H9 (cell line): ENCODE results near the gene FILIP1. TPM values are rescaled to one million over a fixed set of nuclear protein-coding genes. Genes with fewer than 3 reads are reported as not detected.

Experiments used
- DNase-seq: peaks from one replicate; pipeline ENCODE4 v3.0.0-alpha.2; 2017
- H2AFZ ChIP-seq: one replicate; pipeline ENCODE4 v1.6.1; 2013; ENCODE audit warnings: mild to moderate bottlenecking, low read length, control low read depth, moderate library complexity
- H2AK5ac ChIP-seq: 2 replicates; pipeline ENCODE4 v1.6.1; 2013; ENCODE audit warnings: low read length, control low read depth, mixed read lengths; ENCODE audit not compliant: insufficient read length
- H2BK120ac ChIP-seq: one replicate; pipeline ENCODE4 v1.6.1; 2013; ENCODE audit warnings: low read depth, mild to moderate bottlenecking, low read length, control low read depth, inconsistent platforms; ENCODE audit not compliant: poor library complexity, severe bottlenecking
- H2BK12ac ChIP-seq: 2 replicates; pipeline ENCODE4 v1.6.1; 2013; ENCODE audit warnings: low read length, control low read depth, mixed read lengths, low read depth; ENCODE audit not compliant: insufficient read length
- H2BK15ac ChIP-seq: 2 replicates; pipeline ENCODE4 v1.6.1; 2013; ENCODE audit warnings: low read depth, low read length, control low read depth
- H2BK20ac ChIP-seq: one replicate; pipeline ENCODE4 v1.6.1; 2013; ENCODE audit warnings: low read depth, mild to moderate bottlenecking, low read length, control low read depth, inconsistent platforms; ENCODE audit not compliant: poor library complexity, severe bottlenecking
- H2BK5ac ChIP-seq: 2 replicates; pipeline ENCODE4 v1.6.1; 2013; ENCODE audit warnings: low read length, control low read depth, mixed read lengths; ENCODE audit not compliant: insufficient read length
- H3K14ac ChIP-seq: 2 replicates; pipeline ENCODE4 v1.6.1; 2013; ENCODE audit warnings: low read length, control low read depth; ENCODE audit not compliant: insufficient read depth
- H3K18ac ChIP-seq: 2 replicates; pipeline ENCODE4 v1.6.1; 2013; ENCODE audit warnings: low read depth, mild to moderate bottlenecking, mixed read lengths, low read length, control low read depth; ENCODE audit not compliant: insufficient read length
- H3K23ac ChIP-seq: 2 replicates; pipeline ENCODE4 v1.6.1; 2013; ENCODE audit warnings: low read length, control low read depth, mixed read lengths, low read depth; ENCODE audit not compliant: insufficient read length
- H3K23me2 ChIP-seq: 2 replicates; pipeline ENCODE4 v1.6.1; 2013; ENCODE audit warnings: low read depth, mild to moderate bottlenecking, mixed read lengths, low read length, control low read depth; ENCODE audit not compliant: insufficient read length, poor library complexity, severe bottlenecking
- H3K27ac ChIP-seq: 2 replicates; pipeline ENCODE4 v1.5.1; 2013; ENCODE audit warnings: low read length, control low read depth, mixed read lengths, low read depth; ENCODE audit not compliant: insufficient read length
- H3K27me3 ChIP-seq: 2 replicates; pipeline ENCODE4 v1.6.1; 2013; ENCODE audit warnings: low read length, control low read depth, inconsistent platforms; ENCODE audit not compliant: insufficient read depth
- H3K4ac ChIP-seq: 2 replicates; pipeline ENCODE4 v1.6.1; 2013; ENCODE audit warnings: low read depth, mild to moderate bottlenecking, control low read depth, inconsistent platforms, low read length, moderate library complexity
- H3K4me1 ChIP-seq: 2 replicates; pipeline ENCODE4 v1.6.1; 2013; ENCODE audit warnings: low read length, control low read depth, inconsistent platforms; ENCODE audit not compliant: insufficient read depth
- H3K4me2 ChIP-seq: 2 replicates; pipeline ENCODE4 v1.6.1; 2013; ENCODE audit warnings: low read length, control low read depth, mixed read lengths; ENCODE audit not compliant: insufficient read length, insufficient read depth
- H3K56ac ChIP-seq: 2 replicates; pipeline ENCODE4 v1.6.1; 2013; ENCODE audit warnings: low read depth, mild to moderate bottlenecking, mixed read lengths, low read length, control low read depth; ENCODE audit not compliant: insufficient read length
- H3K79me1 ChIP-seq: 2 replicates; pipeline ENCODE4 v1.6.1; 2013; ENCODE audit warnings: low read depth, mild to moderate bottlenecking, moderate library complexity, low read length, control low read depth, inconsistent platforms; ENCODE audit not compliant: insufficient read depth, poor library complexity, severe bottlenecking
- H3K79me2 ChIP-seq: 2 replicates; pipeline ENCODE4 v1.6.1; 2013; ENCODE audit warnings: low read length, control low read depth, inconsistent platforms; ENCODE audit not compliant: insufficient read depth
- H3K9ac ChIP-seq: 2 replicates; pipeline ENCODE4 v1.6.1; 2013; ENCODE audit warnings: low read length, control low read depth, mixed read lengths; ENCODE audit not compliant: insufficient read length; ENCODE audit errors: extremely low read depth
- H3K9me3 ChIP-seq: one replicate; pipeline ENCODE4 v1.6.1; 2013; ENCODE audit warnings: low read depth, low read length, inconsistent platforms; ENCODE audit not compliant: control insufficient read depth
- H3T11ph ChIP-seq: one replicate; pipeline ENCODE4 v1.6.1; 2013; ENCODE audit warnings: mild to moderate bottlenecking, low read length, control low read depth, inconsistent platforms
- H4K20me1 ChIP-seq: one replicate; pipeline ENCODE4 v1.6.1; 2013; ENCODE audit not compliant: control insufficient read depth, insufficient read length, insufficient read depth
- H4K5ac ChIP-seq: 2 replicates; pipeline ENCODE4 v1.6.1; 2013; ENCODE audit warnings: low read depth, mild to moderate bottlenecking, mixed read lengths, low read length, control low read depth; ENCODE audit not compliant: insufficient read length
- H4K8ac ChIP-seq: replicated peaks from 2 replicates; pipeline ENCODE4 v1.6.1; 2013; ENCODE audit warnings: low read length, control low read depth, mixed read lengths, low read depth; ENCODE audit not compliant: insufficient read length
- H4K91ac ChIP-seq: 2 replicates; pipeline ENCODE4 v1.6.1; 2013; ENCODE audit warnings: low read depth, mild to moderate bottlenecking, moderate library complexity, mixed read lengths, low read length, control low read depth; ENCODE audit not compliant: insufficient read length
- H3K27ac Mint-ChIP-seq, 3 experiments: 2 replicates in 2 of 3; 3 replicates in 1 of 3; pipeline ENCODE4 v1.8.0; 2020 to 2021; ENCODE audit warnings: mixed read lengths in 3 of 3, mild to moderate bottlenecking in 1 of 3, moderate library complexity in 1 of 3
- H3K27me3 Mint-ChIP-seq: 2 replicates; pipeline ENCODE4 v1.8.0; 2021; ENCODE audit warnings: low read depth, mild to moderate bottlenecking, moderate library complexity, mixed read lengths
- H3K36me3 Mint-ChIP-seq, 3 experiments: 2 replicates in 2 of 3; 3 replicates in 1 of 3; pipeline ENCODE4 v1.8.0; 2020 to 2021; ENCODE audit warnings: low read depth in 3 of 3, mixed read lengths in 3 of 3; ENCODE audit not compliant: insufficient read depth in 1 of 3
- H3K4me1 Mint-ChIP-seq, 2 experiments: 2 replicates each; pipeline ENCODE4 v1.8.0; 2020; ENCODE audit warnings: mixed read lengths in 2 of 2
- H3K4me3 Mint-ChIP-seq, 2 experiments: 2 replicates in 1 of 2; 3 replicates in 1 of 2; pipeline ENCODE4 v1.8.0; 2020 to 2021; ENCODE audit warnings: mild to moderate bottlenecking in 2 of 2, mixed read lengths in 2 of 2, moderate library complexity in 1 of 2
- H3K9me3 Mint-ChIP-seq, 2 experiments: 2 replicates in 1 of 2; 3 replicates in 1 of 2; pipeline ENCODE4 v1.8.0; 2020; ENCODE audit warnings: mild to moderate bottlenecking in 2 of 2, mixed read lengths in 2 of 2, moderate library complexity in 1 of 2
- CTCF ChIP-seq: fragments of 200-600 bp; sonication (generic); conservative IDR thresholded peaks from 3 replicates; pipeline ENCODE4 v1.8.0; 2021; ENCODE audit warnings: antibody characterized with exemption, mild to moderate bottlenecking
- WGBS: extraction: QIAGEN DNeasy Blood & Tissue Kit; methylation state at CpG from one replicate; pipeline ENCODE4 v1.1.7; 2013; ENCODE audit warnings: missing lambda C conversion rate, low lambda C conversion rate, mixed read lengths; ENCODE audit not compliant: insufficient read length; ENCODE audit errors: extremely low coverage; 5-methylcytosine and 5-hydroxymethylcytosine counted together
- total RNA-seq: library from RNA; stranded (reverse); gene quantifications from 2 replicates; pipeline ENCODE4 v1.2.1, GENCODE V29; 2021

FILIP1 gene
- total RNA-seq, 1 experiment from 2014 or later, result 10.5 TPM

GRCh38 chr6:75374961-75375400 is 118.6 kb downstream of the FILIP1 start:
- peak overlapping the region; percentile 85 for H4K5ac ChIP-seq
- no peak overlapping the region; a peak in 2 of 5 replicates for H3K4me3 Mint-ChIP-seq
- H3K4me2 ChIP-seq, result no peak overlapping the region
- H4K20me1 ChIP-seq, result no peaks in the 10 kb centered on the region
- H3K27ac ChIP-seq, result no peak overlapping the region
- H4K8ac ChIP-seq, result no peak overlapping the region
- no peak overlapping the region for H3K56ac ChIP-seq
- no peak overlapping the region for H3K9ac ChIP-seq
- no peaks in the 10 kb centered on the region for H3K79me2 ChIP-seq
- no peak overlapping the region for H2BK12ac ChIP-seq
- peaks cover 9% of the 10 kb centered on the region for H3K4me1 ChIP-seq
- H3K36me3 Mint-ChIP-seq, result no peaks in the 10 kb centered on the region; a peak in 1 of 7 replicates
- peak; percentile 60 for DNase-seq
- no peak overlapping the region for H2AFZ ChIP-seq
- no peak overlapping the region for H2BK120ac ChIP-seq
- H3K27me3 Mint-ChIP-seq, result no peaks in the 10 kb centered on the region
- H3K4me1 Mint-ChIP-seq, result peaks cover 43 to 47% of the 10 kb centered on the region in 2 experiments
- H3K4ac ChIP-seq, result no peak overlapping the region
- H2BK20ac ChIP-seq, result no peak overlapping the region
- no CpG with 5 or more reads among the region's 5 CpGs for WGBS
- H2AK5ac ChIP-seq, result no peak overlapping the region
- H3K23me2 ChIP-seq, result no peaks in the 10 kb centered on the region
- H3K14ac ChIP-seq, result peak overlapping the region; percentile 42; the same call in 1 of the 2 replicates
- H2BK15ac ChIP-seq, result no peak overlapping the region
- no peaks in the 10 kb centered on the region for H3K79me1 ChIP-seq
- H3K18ac ChIP-seq, result peak overlapping the region; percentile 54
- H4K91ac ChIP-seq, result no peak overlapping the region
- no peak overlapping the region for H3T11ph ChIP-seq
- no peaks in the 10 kb centered on the region for H3K27me3 ChIP-seq
- H3K27ac Mint-ChIP-seq, result peak overlapping the region; percentile 84 to 95 (median 89)
- TF ChIP-seq CTCF, result no peak
- H3K23ac ChIP-seq, result no peak overlapping the region
- H2BK5ac ChIP-seq, result no peak overlapping the region
- no peaks in the 10 kb centered on the region for H3K9me3 Mint-ChIP-seq
- no peaks in the 10 kb centered on the region for H3K9me3 ChIP-seq
